Measurements from ENCODE around the gene ST6GALNAC1. TPM values are rescaled to one million over a fixed set of nuclear protein-coding genes. Genes with fewer than 3 reads are reported as not detected.

Gene ST6GALNAC1
- total RNA-seq, 1 donor from 2014 or later, result not detected

DNA sequence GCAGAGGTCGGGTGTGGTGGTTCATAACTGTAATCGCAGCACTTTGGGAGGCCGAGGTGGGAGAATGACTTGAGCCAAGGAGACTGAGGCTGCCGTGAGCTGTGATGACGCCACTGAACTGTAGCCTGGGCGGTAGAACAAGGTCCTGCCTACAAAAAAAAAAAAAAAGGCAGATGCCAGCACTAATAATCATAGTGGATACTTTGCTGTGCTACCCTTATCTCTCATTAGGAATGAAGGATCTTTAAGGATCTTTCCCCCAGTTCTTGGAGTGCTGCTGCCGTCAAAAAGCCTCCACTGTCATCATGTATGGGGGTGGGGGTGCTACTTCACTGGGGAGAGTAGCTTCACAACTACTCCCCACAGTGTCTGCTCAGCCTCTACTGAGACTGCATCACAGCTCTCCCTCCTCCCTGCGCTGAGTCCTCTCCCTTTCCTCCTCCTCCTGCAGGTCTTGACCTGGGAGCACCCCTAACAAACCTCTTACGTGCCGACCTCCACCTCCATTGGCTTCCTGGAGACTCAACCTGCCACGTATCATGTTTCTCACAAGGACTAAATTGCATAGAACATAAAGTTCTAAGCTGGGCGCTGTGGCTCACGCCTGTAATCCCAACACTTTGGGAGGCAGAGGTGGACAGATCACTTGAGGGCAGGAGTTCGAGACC lies 24.4 kb upstream of the ST6GALNAC1 start:
- Mint-ChIP-seq H3K27me3 (ENCODE audit: unreplicated experiment) (peaks cover 4% of the 10 kb centered on the region), H3K4me3 (ENCODE audit: unreplicated experiment) (no peak overlapping the region), H3K9me3 (ENCODE audit: unreplicated experiment) (peaks cover 9% of the 10 kb centered on the region), H3K4me1 (ENCODE audit: low read depth, unreplicated experiment) (peaks cover 9% of the 10 kb centered on the region), H3K27ac (ENCODE audit: unreplicated experiment) (no peak overlapping the region), H3K36me3 (ENCODE audit: unreplicated experiment) (no peaks in the 10 kb centered on the region)
- TF ChIP-seq, protein P1, sequence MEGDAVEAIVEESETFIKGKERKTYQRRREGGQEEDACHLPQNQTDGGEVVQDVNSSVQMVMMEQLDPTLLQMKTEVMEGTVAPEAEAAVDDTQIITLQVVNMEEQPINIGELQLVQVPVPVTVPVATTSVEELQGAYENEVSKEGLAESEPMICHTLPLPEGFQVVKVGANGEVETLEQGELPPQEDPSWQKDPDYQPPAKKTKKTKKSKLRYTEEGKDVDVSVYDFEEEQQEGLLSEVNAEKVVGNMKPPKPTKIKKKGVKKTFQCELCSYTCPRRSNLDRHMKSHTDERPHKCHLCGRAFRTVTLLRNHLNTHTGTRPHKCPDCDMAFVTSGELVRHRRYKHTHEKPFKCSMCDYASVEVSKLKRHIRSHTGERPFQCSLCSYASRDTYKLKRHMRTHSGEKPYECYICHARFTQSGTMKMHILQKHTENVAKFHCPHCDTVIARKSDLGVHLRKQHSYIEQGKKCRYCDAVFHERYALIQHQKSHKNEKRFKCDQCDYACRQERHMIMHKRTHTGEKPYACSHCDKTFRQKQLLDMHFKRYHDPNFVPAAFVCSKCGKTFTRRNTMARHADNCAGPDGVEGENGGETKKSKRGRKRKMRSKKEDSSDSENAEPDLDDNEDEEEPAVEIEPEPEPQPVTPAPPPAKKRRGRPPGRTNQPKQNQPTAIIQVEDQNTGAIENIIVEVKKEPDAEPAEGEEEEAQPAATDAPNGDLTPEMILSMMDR (IDR thresholded peaks at IDR 0.05; ENCODE audit: partially characterized antibody, unreplicated experiment), result no peak
- no peak for DNase-seq

DNA sequence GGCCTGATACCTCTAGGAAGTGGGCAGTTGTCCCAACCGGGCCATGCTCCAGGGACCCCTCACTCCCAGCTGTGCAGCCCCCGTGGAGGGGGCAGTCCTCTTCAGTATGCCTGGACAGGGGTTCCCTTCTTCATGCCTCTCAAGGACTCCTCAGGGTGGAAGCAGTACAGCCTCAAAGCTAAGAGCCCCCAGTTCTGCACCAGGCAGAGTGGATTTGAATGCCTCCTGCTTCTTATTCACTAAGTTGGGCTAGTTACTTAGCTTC lies 23.9 kb upstream of the ST6GALNAC1 start:
- no peaks in the 10 kb centered on the region for H3K36me3 Mint-ChIP-seq (ENCODE audit: unreplicated experiment)
- H3K4me1 Mint-ChIP-seq (ENCODE audit: low read depth, unreplicated experiment), result peaks cover 7% of the 10 kb centered on the region
- no peak overlapping the region for H3K27ac Mint-ChIP-seq (ENCODE audit: unreplicated experiment)
- no peak for DNase-seq
- peaks cover 9% of the 10 kb centered on the region for H3K9me3 Mint-ChIP-seq (ENCODE audit: unreplicated experiment)
- TF ChIP-seq, protein P1 (IDR thresholded peaks at IDR 0.05; ENCODE audit: partially characterized antibody, unreplicated experiment), result no peak
- peaks cover 2% of the 10 kb centered on the region for H3K27me3 Mint-ChIP-seq (ENCODE audit: unreplicated experiment)
- H3K4me3 Mint-ChIP-seq (ENCODE audit: unreplicated experiment), result no peak overlapping the region

DNA sequence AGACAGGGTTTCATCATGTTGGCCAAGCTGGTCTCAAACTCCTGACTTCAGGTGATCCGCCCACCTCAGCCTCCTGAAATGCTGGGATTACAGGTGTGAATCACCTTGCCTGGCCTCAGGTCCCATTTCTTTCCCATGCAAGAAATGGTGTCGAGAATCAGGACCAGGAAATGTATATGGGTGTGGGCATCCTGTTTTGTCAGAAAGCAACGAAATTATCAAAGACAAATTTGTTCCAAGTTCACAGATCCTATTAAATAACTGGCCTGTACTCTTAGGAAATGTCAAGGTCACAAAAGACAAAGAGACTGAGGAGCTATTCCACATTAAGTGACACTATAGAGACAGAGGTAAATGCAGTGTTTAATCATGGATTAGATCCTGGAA lies 17.1 kb upstream of the ST6GALNAC1 start:
- Mint-ChIP-seq H3K4me3 (ENCODE audit: unreplicated experiment) (no peak overlapping the region), H3K36me3 (ENCODE audit: unreplicated experiment) (no peaks in the 10 kb centered on the region), H3K27ac (ENCODE audit: unreplicated experiment) (no peak overlapping the region), H3K9me3 (ENCODE audit: unreplicated experiment) (no peaks in the 10 kb centered on the region), H3K4me1 (ENCODE audit: low read depth, unreplicated experiment) (no peaks in the 10 kb centered on the region), H3K27me3 (ENCODE audit: unreplicated experiment) (peaks cover 4% of the 10 kb centered on the region)
- TF ChIP-seq, protein P1 (IDR thresholded peaks at IDR 0.05; ENCODE audit: partially characterized antibody, unreplicated experiment), result no peak
- DNase-seq, result no peak

DNA sequence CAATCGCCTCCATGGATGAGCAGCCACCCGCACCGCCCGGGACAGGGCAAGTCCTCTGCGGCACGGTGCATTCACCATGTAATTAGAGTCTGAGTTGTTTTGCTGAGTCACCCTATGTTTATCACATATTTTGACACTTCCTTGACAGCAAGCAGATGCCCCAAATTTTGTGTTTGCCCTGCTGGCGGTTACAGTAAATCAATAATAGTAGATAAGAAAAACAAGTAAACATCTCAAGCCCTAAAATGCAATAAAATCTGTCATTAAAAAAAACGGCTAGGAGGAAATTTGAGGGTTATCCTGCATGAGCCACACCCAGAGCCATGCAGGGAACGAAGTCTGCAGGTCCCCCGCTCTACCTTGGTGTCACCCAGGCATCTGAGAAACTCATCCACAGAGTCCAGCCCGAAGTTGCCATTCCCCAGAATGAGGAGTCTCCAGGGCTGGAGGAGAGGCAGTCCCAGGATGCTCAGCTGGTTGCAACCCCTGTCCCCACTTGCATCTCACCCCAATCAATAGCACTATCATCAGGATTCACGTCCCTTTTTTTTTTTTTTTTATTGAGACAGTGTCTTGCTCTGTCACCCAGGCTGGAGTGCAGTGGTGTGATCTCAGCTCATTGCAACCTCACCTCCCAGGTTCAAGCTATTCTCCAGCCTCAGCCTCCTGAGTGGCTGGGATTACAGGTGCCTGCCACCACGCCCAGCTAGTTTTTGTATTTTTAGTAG lies 16.5 kb upstream of the ST6GALNAC1 start:
- Mint-ChIP-seq H3K27me3 (ENCODE audit: unreplicated experiment) (peaks cover 4% of the 10 kb centered on the region), H3K4me1 (ENCODE audit: low read depth, unreplicated experiment) (no peaks in the 10 kb centered on the region), H3K9me3 (ENCODE audit: unreplicated experiment) (no peaks in the 10 kb centered on the region), H3K27ac (ENCODE audit: unreplicated experiment) (no peak overlapping the region), H3K4me3 (ENCODE audit: unreplicated experiment) (no peak overlapping the region), H3K36me3 (ENCODE audit: unreplicated experiment) (no peaks in the 10 kb centered on the region)
- TF ChIP-seq, protein P1 (IDR thresholded peaks at IDR 0.05; ENCODE audit: partially characterized antibody, unreplicated experiment), result no peak
- DNase-seq, result no peak

DNA sequence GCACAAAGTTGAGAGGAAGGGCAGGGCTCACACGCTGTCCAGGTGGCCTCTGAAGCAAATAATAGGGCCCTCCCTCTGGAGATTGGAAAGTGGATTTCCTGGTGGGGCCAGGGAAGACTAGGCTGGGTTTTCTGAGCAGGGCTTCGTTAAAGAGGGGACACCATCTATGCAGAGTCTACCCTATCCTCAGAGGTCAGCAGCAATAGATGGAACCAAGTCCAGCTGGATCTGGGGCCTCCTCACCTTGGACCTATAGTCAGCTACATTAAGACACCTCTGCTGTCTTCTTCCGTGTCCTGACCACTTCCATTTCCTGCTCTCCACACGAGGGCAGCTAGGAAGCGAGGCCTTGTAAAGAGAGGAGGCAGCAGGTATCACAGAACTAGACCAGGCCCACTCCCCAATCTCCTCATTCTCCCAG lies 14.7 kb upstream of the ST6GALNAC1 start:
- H3K9me3 Mint-ChIP-seq (ENCODE audit: unreplicated experiment), result no peaks in the 10 kb centered on the region
- H3K4me1 Mint-ChIP-seq (ENCODE audit: low read depth, unreplicated experiment), result no peaks in the 10 kb centered on the region
- DNase-seq, result no peak
- H3K36me3 Mint-ChIP-seq (ENCODE audit: unreplicated experiment), result no peaks in the 10 kb centered on the region
- H3K27ac Mint-ChIP-seq (ENCODE audit: unreplicated experiment), result no peak overlapping the region
- H3K4me3 Mint-ChIP-seq (ENCODE audit: unreplicated experiment), result no peak overlapping the region
- peaks cover 4% of the 10 kb centered on the region for H3K27me3 Mint-ChIP-seq (ENCODE audit: unreplicated experiment)
- TF ChIP-seq, protein P1 (IDR thresholded peaks at IDR 0.05; ENCODE audit: partially characterized antibody, unreplicated experiment), result no peak

Measured in glutamatergic neuron (in vitro differentiated cells).